GM21526 (cell line): ENCODE measurements around the gene KDM3B.
"Not testable (repeated sequence)": the region's sequence is repeated elsewhere in the genome, so short reads cannot be mapped to it uniquely, and the experiment has no call there.

Source experiments
- ATAC-seq: cut with Tn5 transposase; IDR thresholded peaks from one replicate; pipeline ENCODE4 v1.9.1; 2021; ENCODE audit warnings: moderate library complexity; ENCODE audit not compliant: unreplicated experiment, low FRiP score

The KDM3B gene

GRCh38 chr5:138382347-138382746, 29.9 kb downstream of the KDM3B start:
- no peak for ATAC-seq

DNA sequence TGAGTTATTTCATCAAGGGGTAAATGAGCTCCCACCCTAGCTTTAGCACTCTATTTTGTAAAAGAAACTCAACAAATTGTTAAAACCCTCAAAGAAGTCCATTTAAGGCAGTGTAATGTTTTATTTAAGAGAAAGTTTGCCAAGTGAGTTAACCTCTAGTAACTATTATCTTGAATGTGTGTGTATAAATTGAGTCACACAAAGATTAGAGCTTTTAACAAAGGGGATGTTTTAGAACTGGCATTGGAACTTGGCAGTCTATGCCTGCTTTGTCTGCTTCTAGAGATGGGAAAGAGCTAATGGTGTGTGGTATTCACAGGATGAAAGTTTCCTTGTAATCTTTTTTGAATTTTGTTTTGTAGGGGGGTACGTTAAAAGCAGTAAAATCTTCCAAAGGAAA, 33.2 kb downstream of the KDM3B start:
- no peak for ATAC-seq

DNA sequence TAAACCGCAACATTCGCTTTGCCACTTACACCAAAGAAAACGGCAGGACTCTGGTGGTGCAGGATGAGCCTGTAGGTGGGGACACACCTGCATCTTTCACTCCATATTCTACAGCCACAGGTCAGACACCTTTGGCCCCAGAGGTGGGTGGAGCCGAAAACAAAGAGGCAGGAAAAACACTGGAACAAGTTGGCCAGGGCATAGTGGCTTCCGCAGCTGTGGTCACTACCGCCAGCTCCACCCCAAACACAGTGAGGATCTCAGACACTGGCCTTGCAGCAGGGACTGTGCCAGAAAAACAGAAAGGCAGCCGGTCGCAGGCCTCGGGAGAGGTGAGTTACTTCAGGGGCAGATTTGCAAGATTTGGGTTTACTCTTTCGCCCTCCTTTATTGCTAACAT, 33.8 kb downstream of the KDM3B start:
- no peak for ATAC-seq

- no peak for ATAC-seq
These were observed 36.8 kb downstream of the KDM3B start for GRCh38 chr5:138389332-138389731.

- ATAC-seq = not testable (repeated sequence)
These were observed 37.4 kb downstream of the KDM3B start for GRCh38 chr5:138389911-138390310.

- ATAC-seq = no peak
These were observed 39.4 kb downstream of the KDM3B start for GRCh38 chr5:138391859-138392386.

- no peak for ATAC-seq
These were observed 50.2 kb downstream of the KDM3B start for GRCh38 chr5:138402640-138403039.

- no peak for ATAC-seq
These were observed 55.5 kb downstream of the KDM3B start for GRCh38 chr5:138408023-138408422.

GRCh38 chr5:138410996-138411640, 58.6 kb downstream of the KDM3B start:
- not testable (repeated sequence) for ATAC-seq

DNA sequence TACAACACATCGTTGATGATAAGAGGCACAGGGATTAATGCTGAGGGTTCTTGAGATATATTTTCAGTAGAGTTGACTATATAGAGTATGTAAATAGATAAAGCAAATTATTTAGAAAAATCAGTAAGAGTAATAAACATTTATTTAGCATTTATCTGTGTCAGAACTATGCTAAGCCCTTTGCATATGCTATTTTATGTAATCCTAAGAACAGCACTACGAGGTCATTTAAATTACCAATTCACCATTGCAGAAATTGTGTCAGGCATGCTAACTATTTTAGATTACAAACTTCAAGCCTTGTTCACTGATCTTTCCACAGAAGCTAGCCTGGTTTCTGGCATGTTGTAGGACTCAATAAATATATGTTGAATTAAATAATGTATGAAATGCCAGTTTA, 66.0 kb downstream of the KDM3B start:
- no peak for ATAC-seq

- ATAC-seq = no peak
These were observed 72.6 kb downstream of the KDM3B start for GRCh38 chr5:138425079-138425478.

GRCh38 chr5:138435943-138436342, 83.5 kb downstream of the KDM3B start:
- ATAC-seq = no peak

DNA sequence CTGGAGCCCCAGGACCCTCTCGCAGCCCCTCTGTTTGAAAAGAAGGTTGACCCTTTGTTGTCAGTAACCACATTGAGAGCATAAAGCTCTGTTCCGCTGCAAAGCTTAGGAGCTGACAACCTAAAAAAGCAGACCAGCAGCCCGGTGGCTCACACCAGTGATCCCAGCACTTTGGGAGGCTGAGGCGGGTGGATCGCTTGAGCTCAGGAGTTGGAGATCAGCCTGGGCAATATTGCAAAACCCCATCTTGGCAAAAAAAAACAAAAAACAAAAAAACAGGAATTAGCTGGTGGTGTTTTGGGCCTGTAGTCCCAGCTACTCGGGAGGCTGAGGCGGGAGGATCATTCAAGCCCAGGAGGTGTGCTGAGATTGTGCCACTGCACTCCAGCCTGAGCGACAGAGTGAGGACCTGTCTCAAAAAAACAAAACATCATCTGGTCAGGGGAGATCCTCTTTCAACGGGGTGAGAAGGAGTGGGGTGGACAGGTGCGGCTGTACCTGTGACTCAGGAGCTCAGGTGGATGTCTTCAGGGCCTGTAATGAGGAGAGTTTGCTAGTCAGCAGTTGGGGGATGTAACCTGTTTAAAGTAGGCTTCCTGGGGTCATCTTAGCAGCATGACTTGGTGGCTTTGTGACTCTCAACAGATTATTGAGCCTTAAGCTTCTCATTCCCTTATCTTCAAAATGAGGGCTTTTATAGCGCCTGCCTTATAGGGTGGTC, 85.7 kb downstream of the KDM3B start:
- no peak for ATAC-seq

DNA sequence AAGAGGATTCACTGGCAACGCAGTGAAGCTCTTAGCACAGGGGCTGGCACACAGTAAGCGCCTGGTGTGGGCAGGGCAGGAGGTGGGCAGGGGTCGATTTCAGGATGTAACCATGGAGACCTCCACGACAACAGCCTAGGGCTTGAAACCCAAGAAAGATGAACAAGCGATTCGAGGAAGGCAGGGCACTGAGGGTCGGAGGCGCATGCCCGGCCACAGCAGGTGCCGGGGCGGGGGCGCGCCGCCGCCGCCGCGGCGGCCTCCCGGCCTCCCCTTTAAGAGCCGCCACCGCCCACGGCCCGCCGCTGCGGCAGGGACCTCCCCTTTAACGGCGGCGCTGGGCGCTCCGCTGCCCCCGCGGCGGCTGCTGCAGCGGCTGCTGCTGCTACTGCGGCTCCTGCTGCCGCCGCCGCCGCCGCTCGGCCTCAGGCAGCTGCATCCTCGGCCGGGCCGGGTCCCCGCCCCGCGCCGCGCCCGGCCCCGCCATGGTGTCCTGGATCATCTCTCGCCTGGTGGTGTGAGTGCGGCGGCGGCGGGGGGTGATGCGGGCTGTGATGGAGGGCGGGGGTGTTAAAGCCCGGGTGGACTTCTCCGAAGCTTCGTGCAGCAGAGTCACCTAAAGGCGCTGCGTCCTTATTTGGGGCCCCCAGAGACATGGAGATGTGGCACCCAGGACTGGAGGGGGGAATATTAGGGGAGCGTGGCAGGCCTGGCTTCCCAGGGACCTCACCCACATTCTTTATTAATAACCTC, 86.4 kb downstream of the KDM3B start, which contains the start of gene REEP2:
Gene REEP2, plus strand, starts transcription at position 334 of the 753 bp plus-strand sequence. Its CDS starts 152 bp downstream, at position 486.
- peak; percentile 66 for ATAC-seq

DNA sequence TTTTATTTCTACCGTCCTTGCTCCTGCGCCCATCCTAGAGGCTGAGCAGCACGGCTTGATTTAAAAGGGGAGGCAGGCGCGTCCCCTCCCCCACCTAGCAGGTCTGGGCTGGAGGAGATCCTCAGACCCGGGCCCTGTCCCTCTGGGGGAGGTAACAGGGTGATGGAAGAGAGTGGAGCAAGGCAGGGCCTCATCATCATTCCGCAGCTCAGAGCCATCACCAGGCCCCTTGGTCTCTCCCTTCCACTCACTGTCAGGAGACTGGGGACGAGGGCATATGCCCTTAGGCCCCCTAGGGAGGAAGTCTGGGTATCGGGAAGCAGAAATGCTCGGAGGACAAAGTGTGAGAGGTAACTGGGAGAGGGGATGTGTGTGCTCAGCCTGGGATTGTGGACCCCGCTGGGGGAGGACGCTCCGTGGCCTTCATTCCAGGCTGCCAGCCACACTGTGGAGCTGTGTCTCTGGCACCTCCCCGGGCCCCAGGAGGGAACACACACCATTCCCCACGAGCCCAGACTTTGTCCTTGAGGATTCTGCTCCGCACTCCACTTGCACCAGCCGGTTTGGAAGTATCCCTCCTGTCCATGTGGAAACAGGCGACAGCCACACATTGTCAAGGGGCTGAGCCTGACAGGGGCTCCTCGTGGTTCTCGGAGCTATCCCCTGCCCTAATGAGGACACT, 87.1 kb downstream of the KDM3B start:
- no peak for ATAC-seq

DNA sequence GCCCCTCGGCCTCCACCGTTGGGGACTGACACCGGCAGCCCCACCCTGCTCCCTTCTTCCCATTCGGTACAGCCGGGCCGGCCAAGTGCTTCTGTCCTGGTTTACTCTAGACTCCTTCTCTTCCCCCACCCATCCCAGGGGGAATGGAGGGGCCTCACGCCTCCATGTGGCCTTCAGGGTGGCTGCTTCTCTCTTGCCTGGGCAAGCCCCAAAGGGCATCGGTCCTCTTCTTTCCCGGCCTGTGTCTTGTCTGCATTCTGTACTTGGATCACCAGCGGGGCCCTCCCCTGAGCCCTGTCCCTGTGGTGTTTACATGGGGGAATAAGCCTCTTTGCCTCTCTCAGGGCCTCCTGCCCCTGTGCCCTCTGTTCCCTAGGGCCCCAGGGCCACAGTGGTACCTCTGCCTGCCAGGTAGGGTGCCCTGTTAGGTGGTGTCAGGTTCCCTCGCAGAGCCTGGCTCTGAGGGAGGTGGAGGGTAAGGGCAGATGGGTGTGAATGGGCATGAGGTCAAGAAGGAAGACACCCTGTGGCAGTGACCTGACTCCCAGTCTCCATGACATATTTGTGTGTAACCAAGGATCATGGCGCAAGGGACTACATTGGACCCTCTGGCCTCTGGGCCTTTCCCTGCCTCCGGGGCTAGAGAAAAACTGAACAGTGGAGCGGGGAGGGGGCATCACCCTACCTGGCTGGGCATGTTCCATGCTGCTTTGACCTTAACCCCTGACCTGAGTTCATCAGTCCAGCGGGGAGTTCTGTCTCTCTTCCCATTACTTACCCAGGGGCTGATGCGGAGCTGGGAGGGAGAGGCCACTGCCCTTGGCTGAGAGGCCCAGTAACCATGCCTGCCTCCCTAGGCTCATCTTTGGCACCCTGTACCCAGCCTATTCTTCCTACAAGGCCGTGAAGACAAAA, 87.9 kb downstream of the KDM3B start:
- no peak for ATAC-seq

- no peak for ATAC-seq
These were observed 88.7 kb downstream of the KDM3B start for GRCh38 chr5:138441221-138441620.

DNA sequence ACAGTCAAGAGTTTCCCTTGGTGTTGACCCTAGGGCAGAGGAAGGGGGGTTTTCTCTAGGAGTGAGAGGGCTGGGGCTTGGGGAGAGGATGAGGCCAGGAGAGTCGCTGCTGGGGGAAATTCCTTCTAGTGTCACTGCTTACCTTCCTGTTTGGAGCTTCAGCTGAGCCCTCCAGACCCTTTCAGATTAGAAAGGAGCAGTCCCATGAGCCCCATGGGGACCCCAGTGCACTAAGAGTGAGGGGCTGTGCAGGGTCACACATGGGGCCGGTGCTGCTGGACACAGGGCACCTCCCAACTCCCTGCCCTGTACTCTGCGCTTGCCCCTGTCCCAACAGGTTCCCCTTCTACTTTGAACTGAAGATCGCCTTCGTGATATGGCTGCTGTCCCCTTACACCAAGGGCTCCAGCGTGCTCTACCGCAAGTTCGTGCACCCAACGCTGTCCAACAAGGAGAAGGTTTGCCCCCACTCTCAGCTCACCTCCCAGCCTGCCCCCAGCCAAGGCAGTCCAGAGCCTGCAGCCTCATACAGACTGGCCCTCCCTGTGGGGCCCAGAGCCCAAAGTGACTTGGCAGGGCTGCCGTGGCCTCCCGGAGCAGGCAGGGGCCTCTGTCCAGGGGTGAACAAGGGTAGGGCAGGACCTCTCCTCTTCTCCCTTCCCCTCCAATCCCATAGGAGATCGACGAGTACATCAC, 91.7 kb downstream of the KDM3B start:
- no peak for ATAC-seq
